Nephron (organoid): ENCODE measurements around the gene ARHGEF28.

ENCODE experiments used
- H3K27ac Mint-ChIP-seq, 3 experiments: 2 replicates each; pipeline ENCODE4 v1.8.0; 2020; ENCODE audit warnings: mixed read lengths in 3 of 3, mild to moderate bottlenecking in 2 of 3, moderate library complexity in 1 of 3
- H3K27me3 Mint-ChIP-seq: 2 replicates; pipeline ENCODE4 v1.8.0; 2021; ENCODE audit warnings: low read depth, mild to moderate bottlenecking, moderate library complexity, mixed read lengths
- H3K36me3 Mint-ChIP-seq: 2 replicates; pipeline ENCODE4 v1.8.0; 2020; ENCODE audit warnings: low read depth, mixed read lengths
- H3K4me1 Mint-ChIP-seq: 2 replicates; pipeline ENCODE4 v1.8.0; 2020; ENCODE audit warnings: mixed read lengths
- H3K4me3 Mint-ChIP-seq, 3 experiments: 2 replicates each; pipeline ENCODE4 v1.8.0; 2020; ENCODE audit warnings: mild to moderate bottlenecking in 3 of 3, mixed read lengths in 3 of 3, moderate library complexity in 2 of 3
- H3K9me3 Mint-ChIP-seq: 2 replicates; pipeline ENCODE4 v1.8.0; 2020; ENCODE audit warnings: mixed read lengths
- CTCF ChIP-seq, 3 experiments: fragments of 200-600 bp; sonication (generic); IDR thresholded peaks; one replicate each; pipeline ENCODE4 v1.5.0; 2021; ENCODE audit warnings: antibody characterized with exemption in 3 of 3; ENCODE audit not compliant: unreplicated experiment in 3 of 3

Gene ARHGEF28

GRCh38 chr5:73955271-73955846 lies 329.4 kb downstream of the ARHGEF28 start:
- Mint-ChIP-seq H3K27ac (no peak overlapping the region), H3K36me3 (no peaks in the 10 kb centered on the region), H3K9me3 (peaks cover 5% of the 10 kb centered on the region), H3K4me1 (peaks cover 17% of the 10 kb centered on the region), H3K27me3 (peaks cover 4% of the 10 kb centered on the region), H3K4me3 (no peak overlapping the region)
- no peak for TF ChIP-seq CTCF (IDR thresholded peaks at IDR 0.05; ENCODE audit: unreplicated experiment in 3 of 3)

- Mint-ChIP-seq H3K4me1 (peaks cover 11% of the 10 kb centered on the region), H3K4me3 (no peak overlapping the region), H3K9me3 (peaks cover 5% of the 10 kb centered on the region), H3K36me3 (no peaks in the 10 kb centered on the region), H3K27ac (peak overlapping the region in 1 of 3 experiments; percentile 44), H3K27me3 (peaks cover 4% of the 10 kb centered on the region)
- TF ChIP-seq CTCF (IDR thresholded peaks at IDR 0.05; ENCODE audit: unreplicated experiment in 3 of 3) = no peak
These were observed 331.5 kb downstream of the ARHGEF28 start for GRCh38 chr5:73957397-73958001.

GRCh38 chr5:73958037-73958436 lies 332.0 kb downstream of the ARHGEF28 start:
- H3K9me3 Mint-ChIP-seq = peaks cover 5% of the 10 kb centered on the region
- TF ChIP-seq CTCF (IDR thresholded peaks at IDR 0.05; ENCODE audit: unreplicated experiment in 3 of 3) = no peak
- H3K27ac Mint-ChIP-seq = peak overlapping the region in 1 of 3 experiments; percentile 44
- no peak overlapping the region for H3K4me3 Mint-ChIP-seq
- peaks cover 16% of the 10 kb centered on the region for H3K4me1 Mint-ChIP-seq
- H3K36me3 Mint-ChIP-seq = no peaks in the 10 kb centered on the region
- peaks cover 4% of the 10 kb centered on the region for H3K27me3 Mint-ChIP-seq

- Mint-ChIP-seq H3K27ac (no peak overlapping the region), H3K27me3 (peaks cover 4% of the 10 kb centered on the region), H3K36me3 (no peaks in the 10 kb centered on the region), H3K9me3 (peaks cover 5% of the 10 kb centered on the region), H3K4me1 (peaks cover 28% of the 10 kb centered on the region), H3K4me3 (no peak overlapping the region)
- TF ChIP-seq CTCF (IDR thresholded peaks at IDR 0.05; ENCODE audit: unreplicated experiment in 3 of 3) = no peak
These were observed 334.0 kb downstream of the ARHGEF28 start for GRCh38 chr5:73960023-73960422.

GRCh38 chr5:73960426-73960825 lies 334.4 kb downstream of the ARHGEF28 start:
- H3K4me1 Mint-ChIP-seq = peaks cover 28% of the 10 kb centered on the region
- H3K36me3 Mint-ChIP-seq = no peaks in the 10 kb centered on the region
- peaks cover 5% of the 10 kb centered on the region for H3K9me3 Mint-ChIP-seq
- H3K27me3 Mint-ChIP-seq = peaks cover 4% of the 10 kb centered on the region
- no peak for TF ChIP-seq CTCF (IDR thresholded peaks at IDR 0.05; ENCODE audit: unreplicated experiment in 3 of 3)
- no peak overlapping the region for H3K4me3 Mint-ChIP-seq
- no peak overlapping the region for H3K27ac Mint-ChIP-seq
